T-helper 22 cell (primary cell): ENCODE measurements around the gene GMPR.

Experiments
- DNase-seq: peaks from one replicate; pipeline ENCODE4 v3.0.0-alpha.2; 2020; ENCODE audit warnings: low read depth

Gene GMPR

GRCh38 chr6:16302721-16303552 is 64.5 kb downstream of the GMPR start:
- DNase-seq = no peak

GRCh38 chr6:16305246-16305725 is 66.9 kb downstream of the GMPR start:
- DNase-seq = no peak

GRCh38 chr6:16305788-16306187 is 67.4 kb downstream of the GMPR start:
- DNase-seq = no peak

- DNase-seq = no peak
These were observed 67.9 kb downstream of the GMPR start for GRCh38 chr6:16306334-16306733.

GRCh38 chr6:16311763-16312162 is 73.4 kb downstream of the GMPR start:
- DNase-seq = no peak

GRCh38 chr6:16313732-16314131 is 75.3 kb downstream of the GMPR start:
- DNase-seq = no peak

- DNase-seq = no peak
These were observed 75.9 kb downstream of the GMPR start for GRCh38 chr6:16314296-16314695.

GRCh38 chr6:16316741-16317251 is 78.4 kb downstream of the GMPR start:
- no peak for DNase-seq

- no peak for DNase-seq
These were observed 80.2 kb downstream of the GMPR start for GRCh38 chr6:16318538-16318937.

- DNase-seq = no peak
These were observed 80.8 kb downstream of the GMPR start for GRCh38 chr6:16318953-16319720.

- peak; percentile 72 for DNase-seq
These were observed 81.6 kb downstream of the GMPR start for GRCh38 chr6:16319813-16320532.

GRCh38 chr6:16320533-16321340 is 82.3 kb downstream of the GMPR start:
- no peak for DNase-seq

- DNase-seq = no peak
These were observed 82.9 kb downstream of the GMPR start for GRCh38 chr6:16321341-16321710.

GRCh38 chr6:16321826-16322225 is 83.4 kb downstream of the GMPR start:
- no peak for DNase-seq

GRCh38 chr6:16322666-16323312 is 84.4 kb downstream of the GMPR start:
- DNase-seq = peak; percentile 64

- DNase-seq = no peak
These were observed 85.8 kb downstream of the GMPR start for GRCh38 chr6:16324184-16324583.

- DNase-seq = no peak
These were observed 86.3 kb downstream of the GMPR start for GRCh38 chr6:16324606-16325225.

- DNase-seq = no peak
These were observed 88.1 kb downstream of the GMPR start for GRCh38 chr6:16326531-16326930.

GRCh38 chr6:16326971-16327776 is 88.8 kb downstream of the GMPR start:
- DNase-seq = no peak
